Fibroblast of villous mesenchyme (primary cell): Measurements from ENCODE around the gene VANGL1. TPM values are rescaled to one million over a fixed set of nuclear protein-coding genes. Genes with fewer than 3 reads are reported as not detected.

Experiments used
- DNase-seq: peaks from one replicate; pipeline ENCODE4 v3.0.0-alpha.2; 2010; ENCODE audit warnings: low read depth
- H3K4me3 ChIP-seq: 2 replicates; pipeline ENCODE4 v1.5.1; 2011; ENCODE audit warnings: low read depth, mild to moderate bottlenecking, low read length
- total RNA-seq: library from RNA; depleted of rRNA; stranded (reverse); fragments of >200 nt; gene quantifications from 2 replicates; pipeline ENCODE4 v1.2.3, GENCODE V29; 2012
- TF ChIP-seq, protein P1 (sequence below): IDR thresholded peaks from 2 replicates; pipeline ENCODE4 v1.5.1; 2012; ENCODE audit warnings: low read depth, mild to moderate bottlenecking, low read length; ENCODE audit not compliant: insufficient read depth

Gene VANGL1
- total RNA-seq, 1 donor: 10.8 TPM

DNA sequence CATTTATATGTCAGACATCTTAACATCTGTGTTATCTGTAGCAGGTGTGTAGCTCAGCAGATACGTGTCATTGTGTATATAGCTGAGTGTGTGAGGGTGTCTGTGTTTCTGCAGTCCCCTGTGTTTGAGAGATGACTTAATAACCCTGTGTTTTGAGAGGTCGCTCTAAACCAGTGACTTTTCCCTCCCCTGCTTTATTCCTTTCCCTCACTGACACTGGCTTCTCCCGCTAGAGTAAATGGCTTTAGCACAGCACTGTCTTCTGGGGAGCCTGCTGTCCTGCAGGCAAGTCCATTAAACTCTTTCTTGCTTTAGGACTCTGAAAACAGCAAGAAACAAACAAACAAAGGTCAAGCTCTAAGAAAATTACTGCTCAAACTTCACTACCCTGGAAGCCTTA lies 53.0 kb downstream of the VANGL1 start:
- TF ChIP-seq, protein P1, sequence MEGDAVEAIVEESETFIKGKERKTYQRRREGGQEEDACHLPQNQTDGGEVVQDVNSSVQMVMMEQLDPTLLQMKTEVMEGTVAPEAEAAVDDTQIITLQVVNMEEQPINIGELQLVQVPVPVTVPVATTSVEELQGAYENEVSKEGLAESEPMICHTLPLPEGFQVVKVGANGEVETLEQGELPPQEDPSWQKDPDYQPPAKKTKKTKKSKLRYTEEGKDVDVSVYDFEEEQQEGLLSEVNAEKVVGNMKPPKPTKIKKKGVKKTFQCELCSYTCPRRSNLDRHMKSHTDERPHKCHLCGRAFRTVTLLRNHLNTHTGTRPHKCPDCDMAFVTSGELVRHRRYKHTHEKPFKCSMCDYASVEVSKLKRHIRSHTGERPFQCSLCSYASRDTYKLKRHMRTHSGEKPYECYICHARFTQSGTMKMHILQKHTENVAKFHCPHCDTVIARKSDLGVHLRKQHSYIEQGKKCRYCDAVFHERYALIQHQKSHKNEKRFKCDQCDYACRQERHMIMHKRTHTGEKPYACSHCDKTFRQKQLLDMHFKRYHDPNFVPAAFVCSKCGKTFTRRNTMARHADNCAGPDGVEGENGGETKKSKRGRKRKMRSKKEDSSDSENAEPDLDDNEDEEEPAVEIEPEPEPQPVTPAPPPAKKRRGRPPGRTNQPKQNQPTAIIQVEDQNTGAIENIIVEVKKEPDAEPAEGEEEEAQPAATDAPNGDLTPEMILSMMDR: no peak
- DNase-seq: no peak
- H3K4me3 ChIP-seq: no peak overlapping the region

DNA sequence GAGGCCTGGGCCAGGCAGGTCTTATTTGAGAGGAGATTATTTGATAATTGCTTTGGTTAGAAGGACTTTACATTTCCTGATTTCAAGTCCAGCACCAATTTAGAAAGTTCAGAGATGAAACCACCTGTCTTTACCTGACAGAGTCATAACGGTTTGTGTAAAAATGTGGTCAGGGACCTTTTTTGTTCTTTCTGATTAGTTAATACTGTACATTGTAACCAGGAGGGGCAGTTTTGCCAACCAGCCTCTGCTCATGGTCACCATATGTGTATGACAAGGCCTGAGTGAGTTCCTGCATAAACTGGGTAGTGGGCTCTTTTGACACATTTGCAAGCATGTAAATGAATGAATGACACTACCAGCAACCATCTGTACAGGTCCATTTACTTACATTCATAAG lies 55.8 kb downstream of the VANGL1 start:
- no peak for DNase-seq
- H3K4me3 ChIP-seq: no peak overlapping the region
- TF ChIP-seq, protein P1: no peak

DNA sequence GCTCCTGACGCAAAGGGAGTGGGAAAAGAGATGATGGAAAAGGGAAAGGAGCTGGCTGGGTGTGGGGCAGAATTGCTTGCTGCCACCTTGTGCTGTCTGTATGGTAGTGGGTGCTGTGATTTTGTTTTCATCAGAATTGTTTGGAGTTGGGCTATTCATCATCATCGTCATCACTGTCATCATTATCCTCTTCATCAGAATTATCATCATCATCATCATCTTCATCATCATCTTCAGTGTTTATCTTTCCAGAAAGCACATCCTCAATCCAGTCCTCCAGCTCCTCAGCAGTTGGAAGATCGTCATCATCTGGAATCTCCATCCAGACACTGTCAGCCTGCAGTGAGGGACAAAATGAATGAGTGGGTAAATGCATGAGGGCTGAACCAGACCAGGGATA lies 59.3 kb downstream of the VANGL1 start:
- DNase-seq: no peak
- H3K4me3 ChIP-seq: no peak overlapping the region
- TF ChIP-seq, protein P1: no peak

DNA sequence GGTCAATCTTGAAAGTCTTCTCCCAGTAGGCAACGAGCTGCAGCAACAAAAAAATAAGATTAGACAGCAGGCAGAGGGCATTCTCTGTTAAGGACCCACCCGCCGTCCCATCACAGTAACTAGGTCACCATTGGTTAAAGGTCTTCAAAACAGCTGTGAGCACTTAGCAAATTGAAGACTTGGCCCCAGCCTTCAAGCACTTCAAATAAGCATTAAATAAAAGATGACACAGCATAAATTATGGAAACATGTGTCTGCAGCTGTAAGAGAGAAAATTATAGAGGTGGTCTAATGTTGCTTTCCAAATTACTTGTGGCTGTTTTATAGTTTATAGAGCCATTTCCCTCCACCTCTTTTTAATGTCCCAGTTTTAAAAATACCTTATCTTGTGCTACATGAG lies 61.2 kb downstream of the VANGL1 start:
- H3K4me3 ChIP-seq: no peak overlapping the region
- no peak for DNase-seq
- TF ChIP-seq, protein P1: no peak

DNA sequence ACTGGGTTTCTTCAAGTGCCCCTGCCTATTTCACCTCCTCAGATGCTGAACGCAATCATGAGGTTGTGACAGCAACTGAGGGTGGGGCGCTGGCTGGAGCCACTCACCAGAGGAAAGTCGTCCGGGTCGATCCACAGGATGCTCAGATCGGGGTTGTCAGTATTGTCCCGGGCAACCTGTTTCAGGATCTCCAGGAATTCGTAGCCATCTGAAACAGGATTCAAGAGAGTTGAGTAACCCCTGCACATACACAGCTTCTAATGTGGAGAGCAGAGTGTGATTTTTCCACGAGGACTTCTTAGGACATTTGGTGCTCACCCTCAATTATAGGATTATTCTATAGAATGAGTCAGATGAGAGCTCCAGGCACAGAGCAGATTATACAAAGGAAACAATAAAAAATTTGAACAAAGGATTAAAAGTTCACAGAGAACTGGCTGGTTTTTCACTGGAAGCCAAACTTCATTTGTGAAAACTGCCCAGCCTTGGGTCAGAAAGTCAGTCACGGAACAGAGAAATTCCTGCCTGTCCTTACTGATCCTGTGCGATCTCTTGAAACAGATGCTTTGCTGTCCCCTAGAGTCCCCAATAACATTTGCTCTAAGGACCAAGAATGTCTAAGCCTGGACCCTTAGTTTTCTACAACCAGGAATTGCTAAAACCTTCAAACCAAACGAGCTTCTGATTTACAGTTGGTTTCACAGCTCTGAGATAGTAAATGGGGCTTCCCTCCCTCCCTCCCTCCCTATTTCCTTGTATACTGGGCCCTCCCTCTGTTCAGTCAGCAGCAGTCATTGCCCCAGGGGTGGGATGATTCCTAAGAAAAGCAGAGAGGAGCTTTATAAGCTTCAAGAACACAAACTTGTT lies 63.5 kb downstream of the VANGL1 start:
- no peak for DNase-seq
- TF ChIP-seq, protein P1: no peak
- no peak overlapping the region for H3K4me3 ChIP-seq

DNA sequence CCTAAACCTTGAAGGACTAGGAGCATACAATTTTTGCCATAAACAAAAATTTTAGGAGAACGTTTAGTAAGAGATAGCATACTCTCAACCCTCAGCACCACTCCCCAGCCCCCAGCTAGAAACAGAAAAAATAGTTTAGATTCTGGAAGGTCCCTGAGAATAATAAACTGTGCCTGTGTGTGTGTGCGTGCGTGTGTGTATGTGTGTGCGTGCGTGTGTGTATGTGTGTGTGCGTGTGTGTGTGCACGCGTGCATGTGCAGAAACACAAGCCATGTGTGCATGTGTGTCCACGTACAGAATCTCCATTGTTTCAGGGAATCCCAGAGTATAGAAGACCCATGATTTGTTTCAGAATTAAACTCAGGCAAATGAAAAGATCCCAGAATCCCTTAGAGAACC lies 64.2 kb downstream of the VANGL1 start:
- H3K4me3 ChIP-seq: no peak overlapping the region
- TF ChIP-seq, protein P1: no peak
- no peak for DNase-seq
